Hepatic stellate cell (primary cell): ENCODE data around the gene SLC16A8.

Experiments
- DNase-seq: peaks from one replicate; pipeline ENCODE4 v3.0.0; 2011; ENCODE audit warnings: low spot score

The SLC16A8 gene

DNA sequence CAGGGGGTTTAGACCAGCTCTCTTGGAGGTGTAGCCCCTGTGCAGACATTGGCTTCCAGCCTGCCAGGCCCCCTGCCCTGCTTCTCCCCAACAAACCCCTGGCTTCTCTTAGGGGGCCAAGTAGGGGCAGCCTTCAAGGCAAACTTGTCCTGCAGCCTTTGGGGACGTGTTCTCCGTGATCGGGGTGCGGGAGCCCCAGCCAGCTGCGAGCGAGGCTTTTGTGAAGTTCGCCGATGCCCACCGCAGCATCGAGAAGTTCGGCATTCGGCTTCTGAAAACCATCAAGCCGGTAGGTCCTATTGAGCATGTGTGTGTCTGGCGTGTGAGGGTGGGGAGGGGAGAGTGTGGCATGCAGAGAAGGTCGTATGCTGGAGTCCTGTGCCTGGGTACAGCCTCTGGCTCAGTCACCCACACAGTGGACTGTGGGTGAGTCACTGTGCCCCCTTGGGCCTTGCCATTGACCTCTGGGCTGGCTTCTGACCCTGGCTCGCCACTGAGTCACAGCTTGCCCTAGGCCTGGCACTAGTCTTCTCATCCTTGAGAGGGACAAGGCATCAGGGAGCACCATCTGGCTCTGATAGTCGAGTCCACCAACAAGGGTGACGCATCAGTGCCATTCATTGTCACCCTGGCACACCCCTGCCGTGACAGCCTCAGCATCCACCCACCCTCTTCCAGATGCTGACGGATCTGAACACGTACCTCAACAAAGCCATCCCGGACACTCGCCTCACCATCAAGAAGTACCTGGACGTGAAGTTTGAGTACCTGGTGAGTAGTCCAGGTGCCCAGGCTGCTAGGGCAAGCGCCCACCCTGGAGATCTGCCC lies 11.4 kb downstream of the SLC16A8 start:
- DNase-seq = no peak

DNA sequence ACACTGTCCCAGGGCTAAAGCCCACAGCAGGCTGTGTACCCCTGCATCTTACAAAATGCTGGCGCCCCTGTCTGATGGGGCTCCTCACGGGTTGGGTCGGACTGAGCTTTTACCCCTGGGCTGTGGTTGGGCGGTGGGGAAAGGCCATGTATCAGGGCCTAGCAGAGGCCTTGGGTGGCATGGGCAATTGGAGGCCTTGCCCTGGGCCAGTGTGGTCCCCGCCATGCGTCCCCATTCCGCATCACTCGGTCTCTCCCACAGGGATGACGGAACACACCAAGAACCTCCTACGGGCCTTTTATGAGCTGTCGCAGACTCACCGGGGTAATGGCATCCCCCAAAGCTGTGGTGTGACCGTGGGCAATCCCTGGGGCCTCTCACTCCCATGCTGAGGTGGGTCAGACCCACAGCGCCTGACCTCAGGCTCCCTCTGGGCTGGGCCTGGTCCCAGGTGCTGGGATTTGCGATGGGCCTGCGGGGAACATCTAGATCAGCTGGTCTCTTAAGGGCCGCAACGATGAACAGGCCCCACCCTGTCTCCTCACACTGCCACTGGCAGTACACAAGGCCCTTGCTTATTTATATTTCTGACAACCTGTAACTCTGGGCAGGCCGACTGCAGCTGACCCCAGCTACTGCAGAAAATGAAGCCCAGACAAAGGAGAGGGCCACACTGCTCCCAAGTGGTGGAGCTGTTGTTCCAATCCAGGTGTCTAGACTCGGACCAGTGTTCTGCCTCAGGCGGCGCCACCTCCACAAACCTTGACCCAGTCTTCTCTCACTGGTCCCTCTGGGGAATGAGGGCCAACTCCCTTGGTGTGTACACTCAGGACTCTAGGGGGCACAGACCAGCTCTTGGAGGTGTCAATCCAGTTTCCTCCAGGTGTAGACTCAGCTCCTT lies 12.3 kb downstream of the SLC16A8 start:
- no peak for DNase-seq

- DNase-seq = no peak
Observed at GRCh38 chr22:38070250-38070921, 13.6 kb downstream of the SLC16A8 start.

DNA sequence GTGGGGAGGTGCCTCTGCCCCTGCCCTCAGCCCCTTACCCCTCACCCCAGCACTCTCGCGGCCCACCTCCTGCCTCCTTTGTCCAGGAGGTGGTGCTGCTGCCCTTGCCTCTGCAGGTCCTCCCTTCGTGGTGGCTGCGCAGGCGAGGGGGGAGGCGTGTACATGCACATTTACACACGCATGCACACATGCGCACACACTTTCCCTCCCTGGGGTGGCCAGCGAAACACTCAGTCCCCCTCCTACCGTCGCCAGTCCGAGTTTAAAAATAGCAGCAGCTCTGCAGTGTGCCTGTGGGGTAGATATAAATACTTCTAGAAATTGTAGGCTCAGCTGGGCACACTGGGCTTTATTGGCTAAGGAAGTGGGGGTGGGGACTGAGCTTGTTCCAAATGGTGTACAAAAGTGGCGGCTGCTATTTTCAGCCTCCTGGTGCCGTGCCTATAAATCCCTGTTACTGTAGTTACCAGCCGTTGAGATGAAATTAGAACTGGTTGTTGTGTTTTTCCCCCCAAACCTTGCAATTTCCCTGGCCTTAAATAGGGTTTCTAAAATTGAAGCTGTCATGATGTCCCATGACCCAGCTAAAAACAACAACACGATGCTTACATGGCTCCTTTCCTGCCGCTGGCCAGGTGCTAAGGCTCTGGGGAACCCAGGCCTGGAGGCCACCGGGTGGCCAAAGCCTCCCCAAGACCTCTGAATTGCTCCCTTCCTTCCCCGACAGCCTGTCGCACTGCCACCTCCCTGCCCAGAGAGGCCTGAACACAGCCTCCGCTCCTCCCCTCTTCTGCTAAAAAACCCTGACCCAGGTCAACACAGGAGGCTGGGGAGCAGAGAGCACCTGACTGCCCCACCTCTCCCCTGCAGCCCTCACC lies 14.4 kb downstream of the SLC16A8 start:
- DNase-seq = peak; percentile 90

- no peak for DNase-seq
Observed at GRCh38 chr22:38068641-38069371, 15.2 kb downstream of the SLC16A8 start.

- DNase-seq = no peak
Observed at GRCh38 chr22:38067761-38068360, 16.1 kb downstream of the SLC16A8 start.

DNA sequence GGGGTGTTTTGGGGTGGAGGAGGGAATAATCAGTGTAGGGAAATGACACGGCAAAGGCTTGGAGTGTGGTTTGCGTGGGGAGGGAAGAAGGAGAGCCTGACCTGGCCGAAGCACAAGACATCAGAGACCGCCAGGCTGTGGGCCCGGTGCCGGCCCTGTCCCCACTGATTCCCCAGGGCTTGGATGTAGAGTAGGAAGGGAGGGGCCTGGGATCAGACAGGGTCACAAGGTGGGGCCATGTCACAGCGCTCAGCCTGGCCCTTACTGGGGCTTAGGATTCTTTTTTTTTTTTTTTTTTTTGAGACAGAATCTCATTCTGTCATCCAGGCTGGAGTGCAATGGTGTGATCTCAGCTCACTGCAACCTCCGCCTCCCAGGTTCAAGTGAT lies 17.0 kb downstream of the SLC16A8 start:
- DNase-seq = no peak

DNA sequence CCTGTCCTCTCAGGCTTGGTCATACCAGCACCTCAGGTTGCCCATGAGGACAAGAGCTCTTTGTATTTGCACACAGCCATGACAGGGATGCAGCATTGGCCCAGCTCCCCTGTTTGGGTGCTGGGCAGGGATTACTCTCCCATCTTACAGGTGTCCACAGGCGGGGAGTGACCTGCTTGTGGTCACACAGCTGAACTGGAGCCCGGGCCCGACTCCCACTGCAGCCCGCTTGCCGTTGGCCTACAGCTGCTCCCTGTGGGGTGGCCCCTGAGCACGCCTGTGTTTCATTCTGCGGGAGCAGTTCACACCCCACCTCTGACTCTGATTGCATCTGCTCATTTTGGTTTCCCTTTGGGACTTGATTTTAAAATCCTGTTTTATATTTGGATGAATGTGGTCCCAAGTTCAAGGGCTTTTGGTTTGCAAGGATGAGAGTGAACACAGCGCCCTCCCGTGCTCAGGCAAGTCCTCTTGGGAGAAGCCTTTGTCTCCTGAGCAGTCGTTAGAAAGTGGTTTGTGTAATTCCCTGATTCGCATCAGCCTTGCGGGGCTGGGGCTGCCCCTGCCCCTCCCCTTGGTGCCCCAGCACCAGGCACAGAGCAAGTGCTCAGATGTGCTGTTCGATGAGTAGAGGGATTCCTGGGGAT lies 17.5 kb downstream of the SLC16A8 start:
- DNase-seq = no peak

DNA sequence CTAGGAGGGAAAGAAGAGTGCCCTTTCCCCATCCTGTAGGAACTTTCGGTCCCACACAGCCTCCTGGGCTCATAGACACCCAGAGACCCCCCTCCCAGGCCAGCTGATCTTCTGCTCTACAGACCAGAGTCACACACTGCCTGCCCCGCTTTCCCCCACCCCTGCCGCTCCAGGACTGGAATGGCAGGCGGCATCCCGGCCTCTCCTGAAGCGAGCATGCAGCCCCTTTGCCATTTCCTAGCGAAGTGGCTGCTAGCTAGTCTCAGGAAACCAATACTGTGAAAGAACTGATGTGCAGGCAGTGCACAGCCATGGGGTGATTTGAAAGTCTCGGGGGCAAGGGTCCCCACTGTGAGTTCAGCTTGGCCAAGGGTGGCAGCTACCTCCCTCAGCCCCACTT lies 18.4 kb downstream of the SLC16A8 start:
- DNase-seq = no peak

DNA sequence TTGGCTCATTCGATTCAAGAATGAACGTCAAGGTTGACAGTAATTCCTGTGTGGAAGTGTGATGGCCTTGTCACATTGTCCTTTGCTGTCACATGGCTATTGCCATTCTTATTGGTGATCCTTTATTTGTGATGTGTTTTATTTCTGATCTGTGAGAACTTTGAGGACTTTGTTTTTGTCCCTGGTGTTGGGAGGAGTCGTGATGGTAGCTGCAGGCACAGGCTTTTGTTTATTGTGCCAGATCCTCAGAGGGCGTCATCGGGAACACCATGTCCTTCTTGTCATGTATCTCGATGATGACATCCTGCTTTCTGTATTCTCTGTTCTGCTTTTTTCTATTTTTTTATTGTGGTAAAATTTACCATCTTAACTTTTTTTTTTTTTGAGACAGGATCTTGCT lies 21.2 kb downstream of the SLC16A8 start:
- DNase-seq = no peak

GRCh38 chr22:38056969-38057891 lies 26.8 kb downstream of the SLC16A8 start, which contains the start of gene PICK1:
Gene PICK1, plus strand, starts transcription at chr22:38057404. Its CDS starts 406 bp downstream, at chr22:38057810.
- DNase-seq = peak; percentile 99

DNA sequence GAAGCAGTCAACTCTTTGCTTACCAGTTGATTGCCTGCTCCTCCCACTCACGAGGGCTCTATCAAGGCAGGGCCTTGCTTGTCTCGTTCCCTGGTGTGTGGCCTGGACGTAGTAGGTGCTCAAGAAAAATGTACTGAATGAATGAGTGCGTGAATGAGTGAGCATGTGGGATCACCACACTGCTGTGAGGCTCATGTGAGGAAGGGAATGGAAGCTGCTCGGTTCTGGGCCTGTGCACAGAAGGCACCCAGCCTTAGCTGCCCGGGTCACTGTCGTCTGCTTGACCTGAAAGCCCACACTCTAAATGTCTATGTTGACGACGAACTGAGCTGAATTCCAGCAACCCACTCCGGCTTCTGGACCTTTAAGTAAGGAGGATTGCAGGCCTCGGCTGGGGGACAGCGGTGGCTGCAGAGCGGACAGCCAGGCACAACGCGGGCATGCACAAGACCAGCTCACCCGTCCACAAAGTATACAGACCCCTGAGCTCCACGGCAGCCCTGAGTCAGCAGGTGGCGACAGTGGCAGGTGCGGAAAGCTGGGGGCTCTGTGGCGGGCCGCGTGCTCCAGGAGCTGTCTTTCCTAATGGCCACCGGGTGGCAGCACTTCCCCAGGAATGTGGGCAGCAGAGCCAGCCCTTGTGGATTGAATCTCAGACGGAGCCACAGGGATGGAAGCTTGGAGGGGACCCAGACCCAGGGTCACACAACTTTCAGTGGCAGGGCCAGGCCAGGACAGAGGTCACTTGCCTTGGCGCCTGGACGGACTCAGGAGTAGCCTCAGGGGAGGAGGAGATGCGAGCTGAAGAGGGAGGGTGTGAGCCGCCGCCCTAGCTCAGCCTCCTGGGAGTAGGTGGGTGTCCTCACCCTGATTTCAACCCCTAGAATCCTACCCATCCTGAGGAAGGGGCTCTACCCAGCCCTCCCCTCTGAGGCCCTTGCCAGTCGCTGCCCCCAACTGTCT lies 31.8 kb downstream of the SLC16A8 start:
- DNase-seq = peak; percentile 90

DNA sequence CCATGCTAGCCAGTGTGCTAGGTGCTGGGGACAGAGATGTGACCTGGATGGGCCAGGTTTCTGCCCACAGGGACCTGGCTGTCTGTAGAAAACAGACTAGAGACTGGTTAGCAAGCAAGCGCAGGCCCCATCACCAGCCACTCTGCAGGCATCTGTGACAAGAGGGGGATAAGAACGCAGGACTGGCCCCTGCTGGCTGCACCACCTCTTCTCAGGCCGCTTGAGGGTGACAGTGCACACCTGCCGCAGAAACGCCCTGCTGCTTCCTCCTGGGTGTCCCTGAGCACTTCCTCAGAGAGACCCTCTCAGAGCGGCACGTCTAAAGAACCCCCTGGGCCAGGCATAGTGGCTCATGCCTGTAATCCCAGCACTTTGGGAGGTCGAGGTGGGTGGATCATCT lies 32.7 kb downstream of the SLC16A8 start:
- no peak for DNase-seq

- no peak for DNase-seq
Observed at GRCh38 chr22:38050720-38051119, 33.3 kb downstream of the SLC16A8 start.

DNA sequence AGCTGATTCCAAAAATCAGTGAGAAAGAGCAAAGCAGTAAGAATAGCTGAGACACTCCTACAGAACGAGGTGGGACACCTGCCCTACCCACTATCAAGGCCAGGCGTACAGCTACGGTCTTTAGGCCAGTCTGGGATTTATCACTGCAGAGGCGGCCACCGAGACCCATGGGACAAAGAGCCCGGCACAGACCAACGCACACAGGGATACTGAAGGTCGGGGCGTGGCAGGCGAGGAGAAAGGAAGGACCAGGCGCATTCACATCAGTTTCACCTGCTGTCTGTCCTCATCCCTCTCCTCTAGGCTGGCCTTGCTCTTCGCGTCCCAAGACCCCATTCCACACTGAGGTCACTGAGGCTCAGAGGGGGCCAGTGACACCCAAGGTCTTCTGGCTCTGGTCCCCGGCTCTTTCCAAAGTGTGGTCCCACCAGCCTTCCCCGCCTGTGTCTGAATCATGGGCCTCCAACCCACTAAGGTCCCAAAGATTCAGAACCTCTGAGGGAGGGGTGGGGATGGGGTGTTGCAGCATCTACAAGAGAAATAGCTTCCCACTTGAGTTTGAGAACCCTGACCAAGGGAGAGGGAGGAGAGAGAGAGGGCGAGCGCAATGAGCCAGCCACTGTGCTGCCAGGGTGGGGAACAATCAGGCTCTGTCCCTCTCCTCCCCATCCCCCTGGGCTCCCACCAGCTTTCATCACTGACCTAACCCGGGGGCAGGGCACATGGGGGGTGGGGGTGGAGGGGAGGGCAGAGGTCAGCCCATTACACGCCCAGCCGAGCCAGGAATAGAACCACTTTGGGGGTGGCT lies 34.0 kb downstream of the SLC16A8 start:
- DNase-seq = no peak

GRCh38 chr22:38046070-38046748 lies 37.8 kb downstream of the SLC16A8 start:
- DNase-seq = no peak
